Left hindlimb (tissue), 1 donor: ENCODE results near the gene IKZF1.

Experiments used
- DNase-seq: peaks from one replicate; pipeline ENCODE4 v3.0.0-alpha.2; 2018

Gene IKZF1

DNA sequence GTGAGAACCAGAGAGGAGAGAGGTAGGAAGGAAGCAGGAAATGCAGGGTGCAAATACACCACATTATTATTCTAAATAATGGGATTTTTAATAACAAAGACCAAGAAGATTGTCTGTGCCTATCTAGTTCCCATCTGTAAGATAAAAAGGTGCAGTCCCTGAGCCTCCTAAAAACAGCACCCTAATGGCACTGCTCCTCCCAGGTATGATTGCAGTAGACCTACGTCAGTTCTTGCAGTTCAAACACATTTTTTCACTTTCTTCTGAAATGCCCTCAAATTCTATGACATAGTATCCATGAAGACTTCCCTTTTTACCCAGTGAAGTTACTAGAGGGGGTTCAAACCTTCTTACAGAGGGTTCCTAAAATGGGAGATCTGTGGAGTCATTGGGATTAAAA, 75.0 kb downstream of the IKZF1 start:
- no peak for DNase-seq

- DNase-seq = no peak
These were observed 77.9 kb downstream of the IKZF1 start for GRCh38 chr7:50382455-50382854.

GRCh38 chr7:50387351-50387750, 82.8 kb downstream of the IKZF1 start:
- DNase-seq = no peak

GRCh38 chr7:50389961-50390360, 85.4 kb downstream of the IKZF1 start:
- no peak for DNase-seq

DNA sequence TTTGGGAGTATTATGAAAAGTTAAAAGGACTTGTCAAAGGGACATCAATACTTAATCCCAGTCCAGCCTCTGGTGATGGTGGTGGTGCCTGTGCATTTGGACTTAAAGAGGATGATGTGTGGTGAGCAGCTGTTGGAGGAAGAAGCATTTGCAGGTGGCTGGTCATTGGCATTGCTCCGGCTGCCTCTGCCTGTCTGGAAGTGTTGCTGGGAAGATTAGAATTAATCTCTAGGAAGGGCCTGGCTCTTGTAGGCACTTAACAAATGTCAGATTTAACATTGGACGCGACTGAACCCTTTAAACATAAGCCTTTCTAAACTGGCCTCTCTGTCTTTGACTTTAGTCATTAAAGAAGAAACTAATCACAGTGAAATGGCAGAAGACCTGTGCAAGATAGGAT, 86.9 kb downstream of the IKZF1 start:
- DNase-seq = no peak

- no peak for DNase-seq
These were observed 88.6 kb downstream of the IKZF1 start for GRCh38 chr7:50393076-50393475.

DNA sequence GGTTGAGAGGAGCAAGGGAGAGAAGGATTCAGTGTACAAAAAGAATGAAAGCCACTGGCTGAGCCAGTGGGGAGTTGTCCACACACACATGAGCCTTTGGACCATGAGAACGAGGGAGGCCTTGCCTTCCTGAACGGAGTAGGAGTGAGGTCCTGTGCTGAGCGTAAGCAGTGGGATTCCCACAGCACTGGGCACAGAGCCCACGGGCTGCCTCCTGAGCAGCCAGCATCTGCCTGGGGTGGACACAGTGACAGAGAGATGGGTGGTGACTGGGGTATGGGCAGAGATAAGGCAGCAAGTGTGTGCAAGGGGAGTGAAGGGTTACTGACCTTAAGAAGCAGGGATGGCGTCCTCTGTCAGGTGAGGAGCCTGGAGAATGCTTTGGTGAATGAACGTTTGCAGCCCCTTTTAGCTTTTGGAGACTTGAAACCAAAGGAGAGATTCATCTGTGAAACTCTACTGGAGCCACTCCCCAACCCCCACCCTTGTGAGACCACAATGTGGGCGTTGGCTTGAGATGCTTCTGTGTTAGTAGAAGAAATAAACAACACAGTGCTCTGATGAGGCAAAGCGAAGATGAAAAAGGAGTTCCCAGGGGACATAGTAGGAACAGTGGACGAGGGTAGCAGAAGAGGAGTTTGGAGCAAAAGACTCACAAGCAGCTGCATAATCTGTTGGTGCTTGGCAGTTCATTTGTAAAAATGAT, 89.2 kb downstream of the IKZF1 start:
- DNase-seq = no peak

GRCh38 chr7:50394315-50394714, 89.8 kb downstream of the IKZF1 start:
- no peak for DNase-seq

DNA sequence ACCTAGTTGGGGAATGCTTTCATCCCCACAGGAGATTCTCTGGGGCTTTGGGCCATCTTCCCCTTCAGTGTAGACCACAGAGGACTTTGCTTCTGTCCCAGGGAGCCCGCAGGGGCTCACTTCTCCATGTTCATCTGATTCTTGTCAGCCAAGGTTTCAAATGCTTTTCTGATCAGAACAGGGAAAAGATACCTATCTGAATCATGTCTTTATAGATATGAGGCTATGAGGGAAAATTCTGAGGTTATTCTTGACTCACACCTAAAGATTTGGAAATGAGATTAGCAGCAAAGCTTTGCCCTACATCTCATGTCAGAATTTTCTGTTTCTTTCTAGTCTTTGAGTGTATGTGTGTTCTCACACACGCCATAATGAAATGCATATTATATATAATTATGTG, 92.3 kb downstream of the IKZF1 start:
- no peak for DNase-seq

DNA sequence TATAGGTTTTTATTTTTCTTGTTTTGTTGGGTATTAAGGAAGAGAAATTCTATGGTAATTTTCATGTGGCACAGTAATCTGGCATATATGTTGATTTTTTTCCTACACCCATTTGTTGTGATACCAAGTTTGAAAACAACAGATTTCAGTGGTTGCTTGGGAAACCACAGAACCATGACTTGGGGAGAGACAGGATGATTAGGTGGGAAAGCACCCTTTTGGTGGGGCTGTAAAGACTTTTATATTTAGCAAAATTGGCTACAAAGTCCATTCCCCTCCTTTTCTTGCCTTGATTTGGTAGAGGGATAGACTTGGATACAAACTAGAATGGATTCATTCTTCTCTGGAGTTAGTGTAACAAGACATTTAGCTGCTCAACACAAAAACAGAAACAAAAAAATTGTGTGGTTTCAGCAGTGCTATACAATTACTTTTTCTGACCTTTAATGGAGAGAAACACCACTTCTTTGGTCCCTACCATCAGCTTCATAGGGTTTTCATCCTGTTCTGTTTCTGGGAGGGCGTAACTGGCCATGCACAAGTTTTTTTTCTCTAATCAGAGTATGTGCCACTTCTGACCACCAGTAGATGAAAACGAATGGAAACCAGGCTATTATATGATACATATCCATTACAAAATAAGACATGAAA, 92.9 kb downstream of the IKZF1 start:
- DNase-seq = no peak

DNA sequence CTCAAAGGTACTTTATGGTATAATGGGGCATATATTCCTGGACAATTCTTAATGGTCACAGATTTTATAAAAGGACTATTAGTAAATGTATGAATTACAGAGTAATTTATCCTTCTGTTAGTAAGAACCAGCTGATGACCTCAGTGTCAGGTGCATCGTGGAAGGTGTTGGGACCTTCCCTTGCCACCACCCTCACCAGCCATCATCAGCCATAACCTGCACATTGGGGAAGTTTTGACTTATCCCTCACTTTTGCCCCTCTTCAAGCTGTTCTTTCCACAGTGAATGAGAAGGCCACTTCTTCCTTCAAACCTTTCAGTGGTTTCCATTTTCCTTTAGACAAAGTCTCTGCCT, 93.4 kb downstream of the IKZF1 start:
- DNase-seq = no peak

DNA sequence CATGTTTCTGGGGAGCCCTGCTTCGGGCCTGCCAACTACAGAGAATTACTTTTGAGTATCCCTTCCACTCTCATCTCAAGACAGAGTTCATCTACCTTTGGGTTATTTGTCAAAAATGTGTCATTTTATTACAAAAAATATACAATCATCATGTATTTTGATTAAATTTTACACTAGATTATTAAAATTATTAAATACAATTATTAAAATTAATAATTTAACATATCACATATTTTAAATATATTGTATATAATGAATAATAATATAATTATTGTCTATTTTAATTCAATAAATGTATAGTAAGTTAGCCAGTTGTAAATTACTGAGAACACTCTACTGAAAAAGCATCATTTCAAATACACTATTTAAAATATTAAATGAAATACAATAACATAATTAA, 94.7 kb downstream of the IKZF1 start:
- DNase-seq = no peak

- DNase-seq = no peak
These were observed 95.1 kb downstream of the IKZF1 start for GRCh38 chr7:50399635-50400034.

GRCh38 chr7:50400114-50400513, 95.6 kb downstream of the IKZF1 start:
- no peak for DNase-seq

- DNase-seq = no peak
These were observed 99.9 kb downstream of the IKZF1 start for GRCh38 chr7:50404392-50404791.

GRCh38 chr7:50405221-50405620, 100.7 kb downstream of the IKZF1 start:
- no peak for DNase-seq

DNA sequence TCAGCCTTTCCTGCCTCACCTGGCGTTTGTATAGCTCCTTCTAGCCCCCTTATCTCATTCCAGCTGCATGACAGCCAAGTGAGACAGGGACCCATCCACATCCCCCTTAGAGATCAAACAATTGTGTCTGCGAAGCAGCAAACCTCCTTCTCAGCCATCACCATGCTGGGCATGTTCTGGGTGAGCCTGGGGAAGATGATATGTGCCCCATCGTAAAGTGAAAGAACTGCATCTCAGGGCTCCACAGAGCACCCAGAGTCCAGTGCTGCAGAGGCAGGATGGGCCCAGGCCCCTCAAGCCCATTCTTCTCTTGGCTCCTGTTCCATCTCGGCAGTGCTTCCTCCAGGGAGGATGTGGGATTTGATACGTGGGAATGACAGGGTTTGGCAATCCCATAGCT, 102.4 kb downstream of the IKZF1 start:
- no peak for DNase-seq

DNA sequence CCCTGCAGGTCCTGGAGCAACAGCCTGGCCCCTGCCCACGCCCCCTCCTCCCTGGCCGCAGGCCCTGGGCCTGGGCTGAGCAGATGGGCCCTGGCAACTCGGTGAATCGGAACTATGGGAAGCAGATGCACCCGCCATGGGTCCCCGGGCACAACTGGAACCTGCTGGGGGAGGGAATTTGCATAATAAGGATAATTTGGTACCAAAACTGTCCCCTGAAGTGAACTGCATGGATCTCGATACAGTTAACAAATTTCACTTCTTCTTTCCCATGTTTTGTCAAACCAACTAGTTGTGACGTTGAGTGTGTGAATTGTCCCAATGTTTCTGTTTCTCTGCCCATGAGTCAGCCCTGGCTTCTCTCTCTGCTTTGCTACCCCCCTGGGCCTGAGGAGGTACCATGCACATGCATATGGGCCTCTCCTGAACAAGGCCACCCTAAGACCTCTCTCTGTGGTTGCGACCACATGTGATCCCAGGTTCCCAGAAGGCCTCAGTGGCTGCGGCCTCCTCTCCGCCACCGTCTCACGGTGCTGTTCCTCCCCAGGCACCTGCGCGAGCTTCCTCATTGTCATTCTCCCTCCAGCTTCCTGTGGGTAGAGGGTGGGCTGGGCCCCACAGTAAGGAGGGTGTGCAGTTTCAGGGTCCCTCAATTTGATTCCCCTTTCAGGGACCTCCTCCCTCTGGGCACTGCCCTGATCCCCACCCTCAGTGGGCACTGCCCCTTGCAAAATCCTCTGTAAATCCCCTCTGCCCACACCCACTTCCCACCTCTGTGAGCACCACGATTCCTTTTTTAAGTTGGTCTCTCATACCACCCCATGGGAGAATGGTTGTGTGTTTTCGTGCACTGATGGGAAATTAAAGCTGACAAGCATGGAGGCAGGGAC, 105.6 kb downstream of the IKZF1 start:
- no peak for DNase-seq

- DNase-seq = no peak
These were observed 106.8 kb downstream of the IKZF1 start for GRCh38 chr7:50411332-50411731.

DNA sequence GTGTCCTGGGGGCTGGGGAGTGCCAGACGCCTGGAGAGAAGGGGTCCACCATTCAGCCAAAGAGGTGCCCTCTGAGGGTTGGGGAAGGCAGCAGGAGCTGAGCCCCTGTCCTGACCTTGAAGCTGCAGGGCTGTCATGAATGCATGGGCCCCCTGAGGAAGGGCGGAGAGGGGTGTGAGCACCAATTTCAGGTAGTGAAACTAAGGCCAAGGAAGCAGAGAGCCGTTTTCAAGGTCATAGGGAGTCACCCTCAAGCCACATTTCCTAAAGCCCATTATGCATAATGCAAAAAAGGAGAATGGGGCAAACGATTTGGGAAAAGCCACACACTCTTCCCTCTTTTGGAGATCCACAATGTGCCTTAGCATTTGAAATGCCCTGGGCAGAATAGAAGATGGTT, 108.5 kb downstream of the IKZF1 start:
- DNase-seq = no peak

DNA sequence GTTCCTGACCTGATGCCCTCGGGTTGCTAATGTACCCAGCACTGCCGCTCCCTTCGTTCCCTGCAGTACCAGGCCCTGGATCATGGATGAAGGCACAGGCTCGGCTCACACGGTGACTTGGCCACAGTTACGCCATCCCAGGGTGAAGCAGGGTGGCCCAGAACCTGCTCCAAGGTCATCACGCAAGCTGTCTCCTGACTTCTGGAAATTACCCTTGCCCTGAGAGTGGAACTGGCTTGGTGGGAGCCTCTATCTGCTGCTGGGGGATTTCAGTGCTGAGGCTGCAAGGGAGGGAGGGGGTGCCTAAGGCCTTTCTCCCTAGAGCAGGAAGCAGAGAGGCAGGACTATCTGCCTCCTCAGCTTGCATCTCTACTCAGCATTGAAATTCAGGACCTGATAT, 109.0 kb downstream of the IKZF1 start:
- no peak for DNase-seq

DNA sequence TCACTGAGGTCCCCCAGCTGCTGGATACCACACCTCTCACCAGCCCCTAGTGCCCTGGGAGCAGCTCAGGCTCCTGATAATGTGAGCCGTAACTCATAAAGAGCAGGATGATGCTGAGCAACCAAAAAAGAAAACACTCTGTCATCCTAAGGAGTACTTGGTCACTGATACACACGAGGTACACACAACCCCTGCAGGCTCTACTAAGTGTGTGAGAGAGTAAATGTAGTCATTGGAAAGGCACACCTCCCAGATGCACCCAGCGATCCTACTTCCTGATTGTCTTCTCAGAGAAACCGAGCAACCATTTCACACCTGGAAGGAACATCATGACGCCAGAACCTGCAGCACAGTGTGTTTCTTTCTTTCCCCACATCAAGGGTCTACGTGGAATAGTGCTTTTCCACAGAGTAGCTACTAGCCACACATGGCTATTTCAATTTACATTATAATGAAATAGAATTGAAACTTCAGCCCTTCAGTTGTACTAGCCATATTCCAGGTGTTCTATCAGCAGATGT, 111.4 kb downstream of the IKZF1 start:
- DNase-seq = no peak

- no peak for DNase-seq
These were observed 112.1 kb downstream of the IKZF1 start for GRCh38 chr7:50416527-50417182.
